ENCODE measurements around the gene KIAA0753.
"Not testable (repeated sequence)": the region's sequence is repeated elsewhere in the genome, so short reads cannot be mapped to it uniquely, and the experiment has no call there.

The KIAA0753 gene

DNA sequence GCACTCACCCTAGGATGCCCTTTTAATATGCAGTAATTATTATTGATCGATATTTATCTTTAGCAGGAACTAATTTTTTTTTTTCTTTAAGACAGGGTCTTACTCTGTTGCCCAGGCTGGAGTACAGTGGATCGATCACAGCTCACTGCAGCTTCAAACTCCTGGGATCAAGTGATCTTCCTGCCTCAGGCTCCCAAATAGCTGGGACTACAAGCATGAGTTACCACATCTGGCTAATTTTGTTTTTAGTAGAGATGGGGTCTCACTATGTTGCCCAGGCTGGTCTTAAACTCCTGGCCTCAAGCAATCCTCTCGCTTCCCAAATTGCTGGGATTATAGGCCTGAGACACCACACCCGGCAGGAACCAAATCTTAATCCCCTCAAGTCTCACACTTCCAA is 29.3 kb downstream of the KIAA0753 start:
- Mint-ChIP-seq H3K4me1 (ENCODE audit: low read depth) (peaks cover 2% of the 10 kb centered on the region), H3K27me3 (ENCODE audit: low read depth) (no peaks in the 10 kb centered on the region), H3K9me3 (no peaks in the 10 kb centered on the region), H3K4me3 (no peak overlapping the region), H3K36me3 (ENCODE audit: low read depth) (peaks cover 18% of the 10 kb centered on the region), H3K27ac (no peak overlapping the region)
- DNase-seq (ENCODE audit: low spot score): no peak

DNA sequence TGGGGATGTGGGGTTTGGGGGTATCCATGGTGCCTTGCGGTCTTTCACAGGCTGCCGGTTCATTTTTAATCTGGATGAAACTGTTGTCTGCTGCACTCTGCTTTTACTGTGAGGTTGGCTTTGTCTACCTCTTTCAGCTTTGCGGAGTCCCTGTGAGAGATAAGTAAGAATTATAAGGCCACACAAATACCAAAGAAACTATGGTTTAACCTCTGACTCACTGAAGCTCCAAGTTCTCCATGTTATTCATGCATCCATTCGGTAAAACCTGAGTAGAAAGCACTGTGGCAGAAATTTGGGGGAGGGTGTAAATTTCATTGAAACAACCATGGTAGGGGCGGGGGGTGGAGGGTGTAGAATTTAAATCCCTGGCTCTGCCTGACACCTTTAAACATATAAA is 30.5 kb downstream of the KIAA0753 start:
- Mint-ChIP-seq H3K4me1 (ENCODE audit: low read depth) (peaks cover 2% of the 10 kb centered on the region), H3K36me3 (ENCODE audit: low read depth) (peaks cover 30% of the 10 kb centered on the region), H3K9me3 (no peaks in the 10 kb centered on the region), H3K27ac (no peak overlapping the region), H3K27me3 (ENCODE audit: low read depth) (no peaks in the 10 kb centered on the region), H3K4me3 (no peak overlapping the region)
- no peak for DNase-seq (ENCODE audit: low spot score)

DNA sequence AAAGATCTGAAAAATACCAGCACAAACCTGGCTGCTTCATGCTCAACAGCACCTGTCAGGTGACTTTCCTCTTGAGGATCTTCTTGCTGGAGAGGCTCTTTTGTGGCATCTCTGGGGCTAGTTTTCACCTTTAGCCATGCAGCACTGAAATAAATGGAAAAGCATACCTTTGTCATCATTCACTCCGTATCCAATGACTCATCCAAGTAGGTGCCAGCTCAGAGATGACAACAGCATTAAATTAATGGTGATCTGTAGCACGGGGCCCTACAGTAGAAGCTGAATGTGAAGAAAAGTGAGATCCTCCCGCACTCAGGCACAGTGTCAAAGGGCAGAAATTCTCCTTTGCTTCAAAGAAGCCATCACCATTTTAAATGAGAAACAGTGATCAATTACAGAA is 32.2 kb downstream of the KIAA0753 start:
- no peak overlapping the region for H3K27ac Mint-ChIP-seq
- no peaks in the 10 kb centered on the region for H3K27me3 Mint-ChIP-seq (ENCODE audit: low read depth)
- peaks cover 4% of the 10 kb centered on the region for H3K4me1 Mint-ChIP-seq (ENCODE audit: low read depth)
- peaks cover 30% of the 10 kb centered on the region for H3K36me3 Mint-ChIP-seq (ENCODE audit: low read depth)
- H3K9me3 Mint-ChIP-seq: no peaks in the 10 kb centered on the region
- H3K4me3 Mint-ChIP-seq: no peak overlapping the region
- no peak for DNase-seq (ENCODE audit: low spot score)

DNA sequence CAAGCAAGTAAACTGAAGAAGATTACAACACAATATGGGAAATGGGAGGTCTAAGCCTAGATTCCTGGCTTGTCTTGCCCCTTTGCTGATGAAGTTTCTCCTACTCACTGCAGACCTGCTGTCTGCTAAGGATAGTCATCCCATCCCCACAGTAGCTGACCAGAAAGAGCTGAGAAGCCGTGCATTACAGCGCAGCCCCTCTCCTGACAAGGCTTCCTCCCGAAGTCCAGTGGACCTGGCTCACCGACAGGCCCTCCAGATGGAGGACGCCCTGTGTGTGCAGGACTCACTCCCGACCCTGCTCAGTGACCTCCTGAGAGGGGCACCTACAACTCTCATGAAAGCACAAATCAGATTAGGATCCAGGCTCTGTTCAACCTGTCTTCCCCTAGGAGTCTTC is 35.4 kb downstream of the KIAA0753 start:
- Mint-ChIP-seq H3K27me3 (ENCODE audit: low read depth) (no peaks in the 10 kb centered on the region), H3K27ac (no peak overlapping the region), H3K4me3 (no peak overlapping the region), H3K4me1 (ENCODE audit: low read depth) (peaks cover 7% of the 10 kb centered on the region), H3K9me3 (no peaks in the 10 kb centered on the region), H3K36me3 (ENCODE audit: low read depth) (peaks cover 35% of the 10 kb centered on the region)
- DNase-seq (ENCODE audit: low spot score): no peak

DNA sequence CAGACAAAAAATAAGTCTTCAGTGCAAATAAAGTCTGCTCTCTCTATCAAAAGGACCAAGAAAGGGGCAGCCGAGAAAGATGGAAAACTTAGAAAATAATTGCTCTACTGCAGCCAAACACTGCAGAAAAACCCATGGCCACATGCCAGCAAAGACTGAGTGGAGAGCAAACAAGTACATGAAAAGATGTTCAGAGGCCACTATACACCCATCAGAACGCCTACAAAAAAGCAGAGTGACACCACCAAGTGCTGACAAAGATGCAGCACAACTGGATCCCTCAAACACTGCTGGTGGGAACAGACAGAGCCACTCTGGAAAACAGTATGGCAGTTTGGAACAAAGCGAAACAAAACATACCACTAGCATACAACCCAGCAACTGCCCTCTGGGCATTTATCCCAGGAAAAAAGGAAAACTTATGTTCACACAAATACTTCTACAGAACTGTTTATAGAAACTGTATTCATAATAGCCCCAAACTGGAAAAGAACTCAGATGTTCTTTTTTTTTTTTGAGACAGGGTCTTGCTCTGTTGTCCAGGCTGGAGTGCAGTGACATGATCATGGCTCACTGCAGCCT is 36.7 kb downstream of the KIAA0753 start:
- Mint-ChIP-seq H3K27ac (no peak overlapping the region), H3K4me1 (ENCODE audit: low read depth) (peaks cover 7% of the 10 kb centered on the region), H3K4me3 (no peak overlapping the region), H3K9me3 (no peaks in the 10 kb centered on the region), H3K27me3 (ENCODE audit: low read depth) (no peaks in the 10 kb centered on the region), H3K36me3 (ENCODE audit: low read depth) (peaks cover 31% of the 10 kb centered on the region)
- DNase-seq (ENCODE audit: low spot score): no peak

DNA sequence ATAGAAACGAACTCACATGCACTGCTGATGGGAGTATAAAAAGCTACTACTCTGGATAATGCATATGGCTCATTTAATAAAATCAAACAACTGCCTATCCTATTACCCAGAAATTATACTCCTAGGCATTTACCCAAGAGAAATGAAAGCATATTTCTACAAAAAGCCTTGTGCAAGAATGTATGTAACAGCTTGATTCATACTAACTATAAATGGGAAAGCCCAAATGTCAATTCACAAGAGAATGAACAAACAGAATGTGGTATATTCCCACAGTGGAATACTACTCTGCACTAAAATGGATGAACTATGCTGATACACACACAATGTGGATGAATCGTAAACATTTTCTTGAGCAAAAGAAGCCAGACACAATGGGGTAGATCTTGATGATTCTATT is 38.4 kb downstream of the KIAA0753 start:
- H3K4me1 Mint-ChIP-seq (ENCODE audit: low read depth): peaks cover 7% of the 10 kb centered on the region
- H3K27me3 Mint-ChIP-seq (ENCODE audit: low read depth): no peaks in the 10 kb centered on the region
- H3K36me3 Mint-ChIP-seq (ENCODE audit: low read depth): peaks cover 32% of the 10 kb centered on the region
- DNase-seq (ENCODE audit: low spot score): no peak
- H3K9me3 Mint-ChIP-seq: no peaks in the 10 kb centered on the region
- H3K4me3 Mint-ChIP-seq: no peak overlapping the region
- no peak overlapping the region for H3K27ac Mint-ChIP-seq

DNA sequence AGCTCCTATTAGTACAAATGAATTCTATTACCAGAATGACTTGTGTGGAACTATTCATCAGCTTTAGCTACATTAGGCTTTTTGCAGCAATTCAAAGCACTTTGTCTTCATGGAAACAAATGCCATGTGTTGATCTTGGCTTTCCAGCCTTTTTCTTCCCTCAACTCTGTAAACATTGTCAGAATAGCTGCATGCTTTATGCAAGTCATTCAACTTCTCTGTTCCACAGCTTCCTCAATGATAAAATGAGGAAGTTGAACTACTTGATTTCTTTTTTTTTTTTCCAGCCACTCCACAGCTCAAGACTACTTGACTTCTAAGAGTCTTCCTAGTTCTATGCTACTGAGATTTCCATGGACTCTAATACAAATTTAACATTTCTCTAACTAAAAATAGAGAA is 41.1 kb downstream of the KIAA0753 start:
- Mint-ChIP-seq H3K9me3 (no peaks in the 10 kb centered on the region), H3K27me3 (ENCODE audit: low read depth) (no peaks in the 10 kb centered on the region), H3K36me3 (ENCODE audit: low read depth) (peaks cover 21% of the 10 kb centered on the region), H3K27ac (no peak overlapping the region), H3K4me3 (no peak overlapping the region), H3K4me1 (ENCODE audit: low read depth) (peaks cover 7% of the 10 kb centered on the region)
- DNase-seq (ENCODE audit: low spot score): no peak

DNA sequence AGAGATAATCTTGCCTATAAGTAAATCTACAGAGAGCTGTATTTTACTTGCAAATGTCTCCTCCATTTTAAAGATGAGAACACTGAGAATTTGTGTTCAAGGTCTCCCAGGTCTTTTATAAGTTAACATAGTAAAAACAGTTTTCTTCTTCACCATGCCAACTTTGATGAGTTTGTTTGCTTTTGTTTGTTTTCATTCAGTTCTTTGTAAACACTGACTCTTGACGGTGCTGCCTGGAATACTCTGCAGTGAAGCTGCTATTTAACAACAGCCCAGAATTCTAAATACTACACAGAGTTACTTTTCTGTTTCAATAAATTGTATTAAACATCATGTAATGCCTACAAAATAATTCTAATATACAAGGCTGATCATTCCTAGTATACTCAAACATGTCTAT is 42.8 kb downstream of the KIAA0753 start:
- Mint-ChIP-seq H3K27me3 (ENCODE audit: low read depth) (no peaks in the 10 kb centered on the region), H3K36me3 (ENCODE audit: low read depth) (peaks cover 27% of the 10 kb centered on the region), H3K4me1 (ENCODE audit: low read depth) (no peaks in the 10 kb centered on the region), H3K9me3 (no peaks in the 10 kb centered on the region), H3K27ac (no peak overlapping the region), H3K4me3 (no peak overlapping the region)
- no peak for DNase-seq (ENCODE audit: low spot score)

DNA sequence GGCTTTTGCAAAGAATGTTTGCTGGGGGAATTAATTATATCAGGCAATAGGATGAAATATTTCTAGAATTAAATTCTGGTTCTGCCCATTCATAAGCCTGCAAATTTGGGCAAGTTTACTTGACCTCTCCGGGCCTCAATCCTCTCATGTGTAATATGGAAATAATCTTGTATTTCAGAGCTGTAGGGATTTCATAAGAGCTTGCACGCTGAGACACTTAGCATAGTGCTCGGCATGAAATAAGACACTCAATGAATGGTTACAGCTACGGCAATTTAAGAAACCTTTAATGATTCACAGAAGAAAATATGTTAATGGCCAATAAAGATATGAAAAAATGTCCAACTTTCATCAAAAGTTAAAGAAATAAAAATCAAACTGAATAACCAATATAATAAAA is 43.6 kb downstream of the KIAA0753 start:
- Mint-ChIP-seq H3K4me1 (ENCODE audit: low read depth) (peaks cover 1% of the 10 kb centered on the region), H3K36me3 (ENCODE audit: low read depth) (peaks cover 32% of the 10 kb centered on the region), H3K27me3 (ENCODE audit: low read depth) (no peaks in the 10 kb centered on the region), H3K27ac (no peak overlapping the region), H3K4me3 (no peak overlapping the region), H3K9me3 (no peaks in the 10 kb centered on the region)
- no peak for DNase-seq (ENCODE audit: low spot score)

DNA sequence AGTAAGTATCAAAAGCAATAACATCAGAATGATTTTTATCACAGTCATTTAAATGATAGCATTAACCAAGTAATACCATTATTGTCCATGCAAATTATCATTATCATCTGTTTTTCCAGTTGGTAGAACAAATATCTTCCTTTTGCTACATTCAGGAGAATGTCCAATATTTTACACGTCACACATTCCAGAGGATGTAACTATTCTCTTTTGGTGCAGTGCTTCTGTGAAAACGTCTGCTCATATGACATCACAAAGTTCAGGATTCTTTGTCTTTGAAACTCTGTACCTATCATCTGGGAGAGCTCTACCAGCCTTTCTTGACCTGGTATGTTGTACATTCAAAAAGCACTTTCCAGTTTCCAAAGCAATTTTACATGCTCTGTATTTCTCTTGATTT is 44.0 kb downstream of the KIAA0753 start:
- H3K36me3 Mint-ChIP-seq (ENCODE audit: low read depth): peaks cover 34% of the 10 kb centered on the region

DNA sequence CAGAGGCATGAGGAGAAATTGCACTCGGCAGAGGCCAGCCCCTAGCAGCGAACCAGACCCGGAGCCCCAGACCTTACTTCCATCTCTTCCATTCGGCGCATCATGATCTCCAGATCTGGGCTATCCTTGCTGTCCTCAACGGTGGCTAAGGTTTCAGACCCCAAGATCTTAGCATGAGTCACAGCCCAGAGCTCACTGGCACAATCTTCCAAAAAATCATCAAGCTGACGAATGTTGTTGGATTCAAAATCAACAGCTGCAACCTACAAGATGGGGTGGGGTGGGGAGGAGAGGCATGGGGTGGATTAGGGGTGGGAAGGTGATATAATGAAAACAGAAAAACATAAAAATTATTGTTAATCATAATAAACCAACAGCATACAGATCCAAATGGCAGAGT is 44.4 kb downstream of the KIAA0753 start:
- Mint-ChIP-seq H3K27me3 (ENCODE audit: low read depth) (no peaks in the 10 kb centered on the region), H3K4me3 (no peak overlapping the region), H3K36me3 (ENCODE audit: low read depth) (peaks cover 34% of the 10 kb centered on the region), H3K4me1 (ENCODE audit: low read depth) (peaks cover 3% of the 10 kb centered on the region), H3K9me3 (no peaks in the 10 kb centered on the region), H3K27ac (no peak overlapping the region)
- no peak for DNase-seq (ENCODE audit: low spot score)

More for the DNA sequence above, 44.0 kb downstream of the KIAA0753 start:
- no peaks in the 10 kb centered on the region for H3K9me3 Mint-ChIP-seq
- H3K4me1 Mint-ChIP-seq (ENCODE audit: low read depth): peaks cover 3% of the 10 kb centered on the region
- H3K27me3 Mint-ChIP-seq (ENCODE audit: low read depth): no peaks in the 10 kb centered on the region
- no peak overlapping the region for H3K27ac Mint-ChIP-seq
- H3K4me3 Mint-ChIP-seq: no peak overlapping the region
- no peak for DNase-seq (ENCODE audit: low spot score)

DNA sequence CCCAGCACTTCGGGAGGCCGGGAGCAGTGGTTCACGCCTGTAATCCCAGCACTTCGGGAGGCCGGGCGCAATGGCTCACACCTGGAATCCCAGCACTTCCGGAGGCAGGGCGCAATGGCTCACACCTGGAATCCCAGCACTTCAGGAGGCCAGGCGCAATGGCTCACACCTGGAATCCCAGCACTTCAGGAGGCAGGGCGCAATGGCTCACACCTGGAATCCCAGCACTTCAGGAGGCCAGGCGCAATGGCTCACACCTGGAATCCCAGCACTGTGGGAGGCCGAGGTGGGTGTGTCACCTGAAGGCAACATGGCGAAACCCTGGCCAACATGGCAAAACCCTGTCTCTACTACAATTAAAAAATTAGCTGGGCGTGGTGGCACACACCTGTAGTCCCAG is 47.1 kb downstream of the KIAA0753 start:
- not testable (repeated sequence) for DNase-seq (ENCODE audit: low spot score); H3K4me3 Mint-ChIP-seq; H3K27ac Mint-ChIP-seq; H3K27me3 Mint-ChIP-seq (ENCODE audit: low read depth); H3K9me3 Mint-ChIP-seq; H3K4me1 Mint-ChIP-seq (ENCODE audit: low read depth)
- H3K36me3 Mint-ChIP-seq (ENCODE audit: low read depth): peaks cover 37% of the 10 kb centered on the region

DNA sequence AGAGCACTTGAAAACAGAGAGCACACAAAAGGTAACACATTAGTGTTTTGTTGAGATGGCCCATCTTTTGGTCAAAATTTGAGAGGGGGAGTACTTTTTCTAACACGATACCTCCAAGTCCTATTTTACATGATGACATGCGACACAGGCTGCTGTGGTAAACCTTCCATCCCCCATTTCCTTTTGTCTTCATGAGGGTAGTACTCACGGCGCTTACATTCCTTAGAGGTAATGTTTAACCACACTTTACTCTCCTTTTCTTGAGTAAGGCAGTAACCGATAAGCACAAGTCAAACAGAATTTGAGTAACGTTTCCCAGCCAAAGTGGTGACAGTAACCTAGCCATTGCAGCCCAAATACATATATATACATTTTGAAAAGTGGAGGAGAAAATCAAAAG is 48.3 kb downstream of the KIAA0753 start:
- Mint-ChIP-seq H3K27ac (no peak overlapping the region), H3K4me3 (no peak overlapping the region)

DNA sequence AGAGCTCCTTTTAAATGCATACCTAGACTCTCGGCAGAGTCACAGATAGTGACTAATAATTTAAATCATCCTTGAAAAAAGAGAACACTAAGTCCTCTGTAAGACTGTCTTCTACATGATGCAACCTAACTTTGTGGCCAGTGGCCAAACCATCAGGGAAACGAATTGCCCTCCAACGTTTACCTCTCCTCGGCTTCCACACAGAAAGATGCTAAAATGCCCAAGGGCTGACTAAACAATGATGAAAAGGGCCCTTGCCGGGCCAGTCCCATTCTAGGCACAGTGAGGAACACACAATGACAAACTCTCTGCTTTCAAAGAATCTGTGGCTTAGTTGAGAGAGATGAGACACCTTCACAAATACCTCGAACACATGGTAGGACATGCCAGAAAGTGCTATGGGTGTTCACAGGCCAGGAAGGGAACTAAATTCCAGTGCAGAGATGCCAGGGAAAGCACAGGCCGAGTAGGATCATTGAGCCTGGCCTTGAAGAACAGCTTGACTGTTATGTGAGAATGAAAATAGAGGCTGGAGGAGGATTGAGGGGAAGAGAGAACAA is 48.8 kb downstream of the KIAA0753 start:
- Mint-ChIP-seq H3K4me3 (no peak overlapping the region), H3K9me3 (no peaks in the 10 kb centered on the region), H3K27me3 (ENCODE audit: low read depth) (no peaks in the 10 kb centered on the region), H3K4me1 (ENCODE audit: low read depth) (peaks cover 3% of the 10 kb centered on the region), H3K36me3 (ENCODE audit: low read depth) (peaks cover 45% of the 10 kb centered on the region), H3K27ac (no peak overlapping the region)
- DNase-seq (ENCODE audit: low spot score): no peak

More for the DNA sequence above, 48.3 kb downstream of the KIAA0753 start:
- no peak for DNase-seq (ENCODE audit: low spot score)
- Mint-ChIP-seq H3K9me3 (no peaks in the 10 kb centered on the region), H3K4me1 (ENCODE audit: low read depth) (peaks cover 3% of the 10 kb centered on the region), H3K27me3 (ENCODE audit: low read depth) (no peaks in the 10 kb centered on the region), H3K36me3 (ENCODE audit: low read depth) (peaks cover 45% of the 10 kb centered on the region)
